ENCODE results near the gene KCNB1. TPM values are rescaled to one million over a fixed set of nuclear protein-coding genes. Genes with fewer than 3 reads are reported as not detected.
"Not testable (repeated sequence)": the region's sequence is repeated elsewhere in the genome, so short reads cannot be mapped to it uniquely, and the experiment has no call there.

Gene KCNB1
- total and polyA plus RNA-seq, 2 donors (not counting 1 experiment from before 2014, with no cell fraction given) = 0.12 TPM; not detected in 1

GRCh38 chr20:49412254-49412653 lies 70.2 kb downstream of the KCNB1 start:
- TF ChIP-seq EZH2 (IDR thresholded peaks at IDR 0.05; ENCODE audit: borderline replicate concordance, insufficient read depth, low read depth, low read length, poor library complexity, severe bottlenecking) (no peak), CTCF (IDR thresholded peaks at IDR 0.05) (no peak)
- no peaks in the 10 kb centered on the region for H4K20me1 ChIP-seq (ENCODE audit: control insufficient read depth, insufficient read depth, low read length, poor library complexity, severe bottlenecking)
- intact Hi-C loops (cut with micrococcal nuclease) = no loop called here
- no peaks in the 10 kb centered on the region for H3K36me3 ChIP-seq (replicated peaks in 1 of 2; ENCODE audit: control extremely low read depth in 1 of 2, control insufficient read depth in 1 of 2, extremely low read depth in 1 of 2, insufficient read depth in 2 of 2, low read length in 1 of 2)
- Mint-ChIP-seq H3K27me3 (peaks cover 45% of the 10 kb centered on the region), H3K9me3 (ENCODE audit: insufficient read depth) (no peaks in the 10 kb centered on the region), H3K27ac (no peak overlapping the region), H3K4me3 (no peak overlapping the region), H3K4me1 (no peaks in the 10 kb centered on the region)
- H3K4me1 ChIP-seq (ENCODE audit: control insufficient read depth in 2 of 2, insufficient read depth in 2 of 2, low read length in 2 of 2) = no peaks in the 10 kb centered on the region
- POLR2A ChIA-PET = no interaction called here
- no peaks in the 10 kb centered on the region for H3K9me3 ChIP-seq (ENCODE audit: control extremely low read depth in 1 of 3, control insufficient read depth in 2 of 3, insufficient read depth in 1 of 3, low read length in 2 of 3)
- CTCF ChIA-PET = interaction anchor here (1.0 kb wide), 1 partner anchor 10 kb away, joined by 3 read pairs; no protein-coding TSS in a partner anchor
- no peaks in the 10 kb centered on the region for H3K79me2 ChIP-seq (ENCODE audit: control insufficient read depth, insufficient read depth, low read length)
- H3K4me3 ChIP-seq (ENCODE audit: control extremely low read depth in 1 of 5, extremely low read depth in 1 of 5, insufficient read depth in 1 of 5, low read depth in 2 of 5, low read length in 4 of 5) = no peak overlapping the region
- ATAC-seq (ENCODE audit: low read depth) = no peak
- H2AFZ ChIP-seq (ENCODE audit: insufficient read depth, low read depth, low read length, poor library complexity, severe bottlenecking) = no peak overlapping the region
- DNase-seq = no peak
- H3K27ac ChIP-seq (ENCODE audit: low read length in 2 of 2) = no peak overlapping the region
- no peak overlapping the region for H3K9ac ChIP-seq (ENCODE audit: low read length)
- H3K27me3 ChIP-seq (replicated peaks in 1 of 4; ENCODE audit: control extremely low read depth in 1 of 4, control insufficient read depth in 3 of 4, insufficient read depth in 4 of 4, low read length in 3 of 4) = peaks cover 0 to 16% (median 0%) of the 10 kb centered on the region in 4 experiments
- WGBS (ENCODE audit: insufficient coverage) = 100% methylated on average over 4 of the region's 4 CpGs
- H3K4me2 ChIP-seq (replicated peaks; ENCODE audit: low read depth, low read length, poor library complexity, severe bottlenecking) = no peak overlapping the region

GRCh38 chr20:49411221-49411925 lies 71.1 kb downstream of the KCNB1 start:
- Histone ChIP-seq H3K4me3 (ENCODE audit: control extremely low read depth in 1 of 5, extremely low read depth in 1 of 5, insufficient read depth in 1 of 5, low read depth in 2 of 5, low read length in 4 of 5) (no peak overlapping the region), H3K27ac (ENCODE audit: low read length in 2 of 2) (no peak overlapping the region), H3K27me3 (replicated peaks in 1 of 4; ENCODE audit: control extremely low read depth in 1 of 4, control insufficient read depth in 3 of 4, insufficient read depth in 4 of 4, low read length in 3 of 4) (peaks cover 0 to 16% (median 0%) of the 10 kb centered on the region in 4 experiments), H3K9ac (ENCODE audit: low read length) (no peak overlapping the region), H3K79me2 (ENCODE audit: control insufficient read depth, insufficient read depth, low read length) (no peaks in the 10 kb centered on the region), H3K4me2 (replicated peaks; ENCODE audit: low read depth, low read length, poor library complexity, severe bottlenecking) (no peak overlapping the region), H3K36me3 (replicated peaks in 1 of 2; ENCODE audit: control extremely low read depth in 1 of 2, control insufficient read depth in 1 of 2, extremely low read depth in 1 of 2, insufficient read depth in 2 of 2, low read length in 1 of 2) (no peaks in the 10 kb centered on the region), H2AFZ (ENCODE audit: insufficient read depth, low read depth, low read length, poor library complexity, severe bottlenecking) (no peak overlapping the region), H3K4me1 (ENCODE audit: control insufficient read depth in 2 of 2, insufficient read depth in 2 of 2, low read length in 2 of 2) (no peaks in the 10 kb centered on the region), H4K20me1 (ENCODE audit: control insufficient read depth, insufficient read depth, low read length, poor library complexity, severe bottlenecking) (no peaks in the 10 kb centered on the region), H3K9me3 (ENCODE audit: control extremely low read depth in 1 of 3, control insufficient read depth in 2 of 3, insufficient read depth in 1 of 3, low read length in 2 of 3) (no peaks in the 10 kb centered on the region)
- H3K4me1 Mint-ChIP-seq = no peaks in the 10 kb centered on the region
- no peak overlapping the region for H3K27ac Mint-ChIP-seq
- WGBS (ENCODE audit: insufficient coverage) = 71% methylated on average over 2 of the region's 10 CpGs
- TF ChIP-seq EZH2 (IDR thresholded peaks at IDR 0.05; ENCODE audit: borderline replicate concordance, insufficient read depth, low read depth, low read length, poor library complexity, severe bottlenecking) = no peak
- TF ChIP-seq CTCF (IDR thresholded peaks at IDR 0.05) = no peak
- ChIA-PET CTCF (interaction anchor here (1.0 kb wide), 1 partner anchor 11 kb away, joined by 3 read pairs; no protein-coding TSS in a partner anchor), POLR2A (no interaction called here)
- H3K9me3 Mint-ChIP-seq (ENCODE audit: insufficient read depth) = no peaks in the 10 kb centered on the region
- H3K4me3 Mint-ChIP-seq = no peak overlapping the region
- ATAC-seq (ENCODE audit: low read depth) (no peak), DNase-seq (no peak)
- H3K27me3 Mint-ChIP-seq = peaks cover 45% of the 10 kb centered on the region
- intact Hi-C loops (cut with micrococcal nuclease) = no loop called here

GRCh38 chr20:49409975-49410621 lies 72.4 kb downstream of the KCNB1 start:
- H2AFZ ChIP-seq (ENCODE audit: insufficient read depth, low read depth, low read length, poor library complexity, severe bottlenecking); H3K27ac Mint-ChIP-seq; ATAC-seq (ENCODE audit: low read depth); H3K4me3 Mint-ChIP-seq; POLR2A ChIA-PET; H3K4me2 ChIP-seq (replicated peaks; ENCODE audit: low read depth, low read length, poor library complexity, severe bottlenecking); intact Hi-C loops (cut with micrococcal nuclease); DNase-seq; H3K27ac ChIP-seq (ENCODE audit: low read length in 2 of 2); H3K9me3 Mint-ChIP-seq (ENCODE audit: insufficient read depth); H4K20me1 ChIP-seq (ENCODE audit: control insufficient read depth, insufficient read depth, low read length, poor library complexity, severe bottlenecking); H3K4me1 Mint-ChIP-seq; H3K9me3 ChIP-seq (ENCODE audit: control extremely low read depth in 1 of 3, control insufficient read depth in 2 of 3, insufficient read depth in 1 of 3, low read length in 2 of 3); H3K79me2 ChIP-seq (ENCODE audit: control insufficient read depth, insufficient read depth, low read length); H3K36me3 ChIP-seq (replicated peaks in 1 of 2; ENCODE audit: control extremely low read depth in 1 of 2, control insufficient read depth in 1 of 2, extremely low read depth in 1 of 2, insufficient read depth in 2 of 2, low read length in 1 of 2); H3K4me1 ChIP-seq (ENCODE audit: control insufficient read depth in 2 of 2, insufficient read depth in 2 of 2, low read length in 2 of 2); H3K4me3 ChIP-seq (ENCODE audit: control extremely low read depth in 1 of 5, extremely low read depth in 1 of 5, insufficient read depth in 1 of 5, low read depth in 2 of 5, low read length in 4 of 5); H3K9ac ChIP-seq (ENCODE audit: low read length): not testable (repeated sequence)
- CTCF ChIA-PET = interaction anchor here (0.6 kb wide), 1 partner anchor 1745 kb away, joined by 3 read pairs; no protein-coding TSS in a partner anchor
- peaks cover 44% of the 10 kb centered on the region for H3K27me3 Mint-ChIP-seq
- 100% methylated on average over 1 of the region's 5 CpGs for WGBS (ENCODE audit: insufficient coverage)
- peaks cover 0 to 16% (median 0%) of the 10 kb centered on the region in 4 experiments for H3K27me3 ChIP-seq (replicated peaks in 1 of 4; ENCODE audit: control extremely low read depth in 1 of 4, control insufficient read depth in 3 of 4, insufficient read depth in 4 of 4, low read length in 3 of 4)

All from B cell (primary cell).